ENCODE results near the gene RAI1.

Gene RAI1

GRCh38 chr17:17780922-17781590, 99.8 kb downstream of the RAI1 start:
- CTCF ChIA-PET = interaction anchor here (0.6 to 1.5 kb wide), 3 partner anchors 31 to 152 kb away, joined by 3 read pairs; no protein-coding TSS in a partner anchor
- TF ChIP-seq PKNOX1 (IDR thresholded peaks at IDR 0.05) (no peak), ELF4 (IDR thresholded peaks at IDR 0.05) (no peak), SUZ12 (IDR thresholded peaks at IDR 0.05) (no peak), TARDBP (IDR thresholded peaks at IDR 0.05) (no peak), ZNF384 (IDR thresholded peaks at IDR 0.05) (no peak), ARNT (IDR thresholded peaks at IDR 0.05) (no peak), NFRKB (IDR thresholded peaks at IDR 0.05) (no peak), L3MBTL2 (conservative IDR thresholded peaks at IDR 0.05) (no peak), FOXK2 (IDR thresholded peaks at IDR 0.05) (no peak), SP1 (IDR thresholded peaks at IDR 0.05) (no peak), FOXA1 (IDR thresholded peaks at IDR 0.05) (no peak), HDGF (IDR thresholded peaks at IDR 0.05; ENCODE audit: borderline replicate concordance) (no peak), FOXM1 (IDR thresholded peaks at IDR 0.05; ENCODE audit: borderline replicate concordance) (no peak), LEF1 (IDR thresholded peaks at IDR 0.05; ENCODE audit: borderline replicate concordance) (no peak), CTBP1 (IDR thresholded peaks at IDR 0.05; ENCODE audit: borderline replicate concordance) (no peak), BHLHE40 (IDR thresholded peaks at IDR 0.05; ENCODE audit: borderline replicate concordance) (no peak)
- POLR2A ChIA-PET = interaction anchor here (0.6 to 1.9 kb wide), 3 partner anchors 55 to 100 kb away, joined by 3 to 9 read pairs (median 3); no protein-coding TSS in a partner anchor
- peak; percentile 44 for DNase-seq (ENCODE audit: extremely low spot score)

GRCh38 chr17:17781591-17782496, 100.6 kb downstream of the RAI1 start:
- ChIA-PET CTCF (interaction anchor here (0.6 to 1.5 kb wide), 2 partner anchors 30 to 202 kb away, joined by 3 read pairs; no protein-coding TSS in a partner anchor), POLR2A (interaction anchor here (0.5 to 1.9 kb wide), 2 partner anchors 54 to 58 kb away, joined by 3 to 9 read pairs; no protein-coding TSS in a partner anchor)
- TF ChIP-seq L3MBTL2 (conservative IDR thresholded peaks at IDR 0.05) (no peak; the same call in 1 of the 2 replicates), ELF4 (IDR thresholded peaks at IDR 0.05) (no peak), TARDBP (IDR thresholded peaks at IDR 0.05) (no peak), FOXK2 (IDR thresholded peaks at IDR 0.05) (no peak), ZNF384 (IDR thresholded peaks at IDR 0.05) (no peak), FOXA1 (IDR thresholded peaks at IDR 0.05) (no peak)
- DNase-seq (ENCODE audit: extremely low spot score) = peak; percentile 48

GRCh38 chr17:17782523-17783115, 101.4 kb downstream of the RAI1 start:
- POLR2A ChIA-PET = interaction anchor here (0.5 kb wide), 1 partner anchor 59 kb away, joined by 3 read pairs; no protein-coding TSS in a partner anchor
- TF ChIP-seq PKNOX1 (IDR thresholded peaks at IDR 0.05) (no peak), FOXK2 (IDR thresholded peaks at IDR 0.05) (no peak), SP1 (IDR thresholded peaks at IDR 0.05) (no peak), FOXM1 (IDR thresholded peaks at IDR 0.05; ENCODE audit: borderline replicate concordance) (no peak; the same call in 1 of the 2 replicates), ELF4 (IDR thresholded peaks at IDR 0.05) (no peak), L3MBTL2 (conservative IDR thresholded peaks at IDR 0.05) (no peak), TARDBP (IDR thresholded peaks at IDR 0.05) (no peak), NFRKB (IDR thresholded peaks at IDR 0.05) (no peak), CTBP1 (IDR thresholded peaks at IDR 0.05; ENCODE audit: borderline replicate concordance) (no peak), LEF1 (IDR thresholded peaks at IDR 0.05; ENCODE audit: borderline replicate concordance) (no peak), ZNF384 (IDR thresholded peaks at IDR 0.05) (no peak), HDGF (IDR thresholded peaks at IDR 0.05; ENCODE audit: borderline replicate concordance) (no peak), BHLHE40 (IDR thresholded peaks at IDR 0.05; ENCODE audit: borderline replicate concordance) (no peak), FOXA1 (IDR thresholded peaks at IDR 0.05) (no peak), SUZ12 (IDR thresholded peaks at IDR 0.05) (no peak)
- DNase-seq (ENCODE audit: extremely low spot score) = peak; percentile 25
- CTCF ChIA-PET = interaction anchor here (0.6 kb wide), 1 partner anchor 201 kb away, joined by 3 read pairs; no protein-coding TSS in a partner anchor

- CTCF ChIA-PET = interaction anchor here (0.6 kb wide), 1 partner anchor 200 kb away, joined by 3 read pairs; no protein-coding TSS in a partner anchor
- peak; percentile 43 for DNase-seq (ENCODE audit: extremely low spot score)
- POLR2A ChIA-PET = interaction anchor here (0.7 to 0.9 kb wide), 2 partner anchors 14 to 44 kb away, joined by 3 read pairs; no protein-coding TSS in a partner anchor
- 0 out of 2 replicates have a peak, but pooled peaks have one; percentile 18 for TF ChIP-seq FOXM1 (IDR thresholded peaks at IDR 0.05; ENCODE audit: borderline replicate concordance)
- TF ChIP-seq LEF1 (IDR thresholded peaks at IDR 0.05; ENCODE audit: borderline replicate concordance) = no peak
Observed at GRCh38 chr17:17783116-17783824, 102.0 kb downstream of the RAI1 start.

- ChIA-PET CTCF (interaction anchor here (1.3 kb wide), 1 partner anchor 135 kb away, joined by 3 read pairs; no protein-coding TSS in a partner anchor), POLR2A (interaction anchor here (0.7 to 0.9 kb wide), 3 partner anchors 13 to 135 kb away, joined by 3 read pairs; no protein-coding TSS in a partner anchor)
- DNase-seq (ENCODE audit: extremely low spot score) = no peak
- TF ChIP-seq FOXK2 (IDR thresholded peaks at IDR 0.05) (no peak), PKNOX1 (IDR thresholded peaks at IDR 0.05) (peak; percentile 74; the same call in 1 of the 2 replicates)
Observed at GRCh38 chr17:17783825-17784656, 102.8 kb downstream of the RAI1 start.

All from HEK293T (cell line).